AML-193 (cell line): ENCODE measurements around the gene SCFD1.
A peak's percentile ranks its signal among the peaks of the same experiment; 100 is the strongest.
"Not testable (repeated sequence)": the region's sequence is repeated elsewhere in the genome, so short reads cannot be mapped to it uniquely, and the experiment has no call there.

Source experiments
- DNase-seq, 2 experiments: peaks; one replicate each; lab custom pipeline; 2025; lab: John Stamatoyannopoulos, UW

Gene SCFD1

DNA sequence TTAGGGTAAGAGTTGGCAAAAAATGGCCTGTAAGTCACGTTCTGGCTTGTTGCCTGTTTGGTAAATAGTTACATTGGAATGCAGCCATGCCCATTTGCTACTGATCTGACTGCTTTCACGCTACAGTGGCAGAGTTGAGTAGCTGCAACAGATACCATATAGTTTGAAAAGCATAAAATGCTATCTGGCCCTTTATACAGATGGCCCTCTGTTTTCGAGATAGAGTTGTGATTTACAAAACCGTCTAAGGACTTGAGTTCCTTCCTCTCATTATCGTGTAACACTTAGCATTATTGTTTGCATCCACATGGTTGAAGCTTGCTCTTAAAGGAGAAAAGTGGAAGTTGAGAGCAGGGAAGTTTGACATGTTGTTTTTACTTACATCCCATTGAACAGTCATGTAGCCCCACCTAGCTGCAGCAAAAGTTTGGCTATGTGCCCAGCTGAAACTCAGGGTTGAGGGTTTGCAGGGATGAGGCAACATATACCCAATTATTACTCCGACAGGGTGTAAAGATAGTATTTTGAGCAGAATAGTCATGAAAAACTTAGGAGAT is 11.3 kb upstream of the SCFD1 start:
- DNase-seq, result peak; percentile 62 to 63

DNA sequence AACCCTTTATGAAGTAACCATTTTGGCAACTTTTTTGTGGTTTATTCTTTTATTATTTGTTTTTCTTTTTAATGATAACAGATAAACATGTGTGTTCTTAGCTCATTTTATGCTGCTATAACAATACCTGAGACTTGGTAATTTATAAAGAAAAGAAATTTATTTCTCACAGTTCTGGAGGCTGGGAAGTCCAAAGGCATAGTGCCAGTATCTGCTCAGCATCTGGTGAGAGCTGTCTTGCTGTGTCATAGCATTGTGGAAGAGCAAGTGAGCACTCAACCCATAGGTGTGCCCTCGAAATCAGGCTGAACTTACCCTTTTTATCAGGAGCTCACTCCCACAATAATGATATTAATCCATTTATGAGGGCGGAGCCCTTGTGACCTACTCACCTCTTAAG is 8.0 kb upstream of the SCFD1 start:
- DNase-seq, result no peak

DNA sequence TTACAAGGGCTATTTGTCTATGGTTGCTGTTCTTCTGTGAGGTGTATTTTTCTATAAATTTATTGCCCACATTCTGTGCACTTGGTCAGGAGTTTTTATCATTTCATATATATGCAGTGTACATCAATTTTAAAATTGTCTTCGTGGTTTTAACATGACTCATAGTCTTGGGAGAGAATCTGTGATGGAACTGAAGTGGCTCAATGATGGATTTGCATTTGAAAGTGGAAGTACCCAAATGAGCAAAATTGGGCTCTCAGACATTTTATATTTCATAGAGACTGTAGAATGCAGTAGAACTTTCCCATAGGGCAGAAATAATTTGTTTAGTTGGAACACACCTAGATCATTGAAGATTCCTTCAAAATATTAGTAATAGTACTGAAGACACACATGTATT is 1.9 kb upstream of the SCFD1 start:
- DNase-seq, result peak; percentile 14 to 33

DNA sequence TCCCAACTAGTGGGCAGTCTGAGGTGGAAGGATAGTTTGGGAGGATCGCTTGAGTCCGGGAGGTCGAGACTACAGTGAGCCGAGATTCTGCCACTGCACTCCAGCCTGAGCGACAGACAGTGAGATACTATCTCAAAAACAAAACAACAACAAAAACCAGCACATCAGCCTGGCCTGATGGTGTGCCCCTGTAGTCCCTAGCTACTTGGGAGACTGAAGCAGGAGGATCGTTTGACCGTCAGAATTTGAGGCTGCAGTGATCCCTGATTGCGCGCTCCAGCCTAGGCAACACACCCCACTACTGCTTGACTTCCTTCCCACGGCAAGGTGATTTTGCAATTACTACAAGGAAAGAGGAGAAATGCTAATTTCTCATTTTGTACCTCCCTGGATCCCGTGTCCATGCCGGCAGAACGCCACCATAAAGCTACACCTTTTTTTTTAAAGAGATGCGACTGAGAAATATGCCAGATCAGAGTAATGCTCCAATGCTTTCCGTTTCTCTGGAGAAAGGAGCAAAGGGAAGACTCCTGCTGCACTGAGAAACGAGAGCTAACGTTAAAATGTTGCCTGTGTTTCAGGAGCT is 672 bp upstream of the SCFD1 start:
- peak; percentile 25 to 28 for DNase-seq

DNA sequence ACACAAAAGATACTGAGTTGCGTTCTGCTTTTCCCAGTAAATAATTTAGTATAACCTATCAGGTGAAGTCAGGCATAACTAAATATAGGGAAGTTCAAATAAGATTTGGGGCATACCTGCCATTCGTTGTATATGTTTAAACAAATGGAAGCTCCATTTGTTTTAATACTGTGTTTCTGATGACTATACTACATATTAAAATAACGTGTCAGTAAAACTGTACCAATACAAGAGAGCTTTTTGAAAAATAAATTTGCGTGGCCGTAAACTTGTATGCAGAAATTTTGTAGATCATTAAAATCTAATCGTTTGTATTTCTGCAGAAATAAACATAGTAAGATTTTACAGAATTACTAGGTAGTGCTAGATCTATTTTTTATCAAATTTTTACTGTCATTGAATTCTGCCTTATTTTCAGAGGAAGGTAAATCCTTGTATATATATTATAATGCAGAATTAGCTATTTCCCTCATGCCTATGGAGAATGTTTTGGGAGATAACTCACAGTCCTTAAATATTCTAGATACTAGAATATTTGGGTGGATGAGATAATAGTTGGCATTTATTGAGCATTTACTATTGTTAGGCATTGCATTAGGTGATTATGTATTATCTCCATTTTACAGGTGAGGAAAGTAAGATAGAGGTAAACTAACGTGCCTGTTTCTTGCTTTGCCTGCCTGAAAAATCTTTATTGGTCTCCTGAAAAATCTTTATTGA is 1.5 kb downstream of the SCFD1 start:
- DNase-seq, result no peak

- no peak for DNase-seq
Observed at GRCh38 chr14:30624132-30624423, 2.0 kb downstream of the SCFD1 start.

- DNase-seq, result no peak
Observed at GRCh38 chr14:30625533-30625932, 3.4 kb downstream of the SCFD1 start.

DNA sequence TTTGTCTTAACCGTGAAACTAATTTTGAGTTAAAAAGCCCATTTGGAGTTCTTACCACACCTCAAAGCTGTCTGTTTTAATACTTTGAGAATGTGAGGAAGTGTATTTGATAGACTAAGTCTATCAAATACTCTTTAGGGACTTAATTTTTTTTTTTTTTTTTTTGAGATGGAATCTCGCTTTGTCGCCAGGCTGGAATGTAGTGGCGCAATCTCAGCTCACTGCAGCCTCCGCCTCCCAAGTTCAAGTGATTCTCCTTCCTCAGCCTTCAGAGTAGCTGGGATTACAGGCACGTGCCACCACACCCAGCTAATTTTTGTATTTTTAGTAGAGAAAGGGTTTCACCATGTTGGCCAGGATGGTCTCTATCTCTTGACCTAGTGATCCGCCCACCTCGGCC is 7.3 kb downstream of the SCFD1 start:
- not testable (repeated sequence) for DNase-seq

- DNase-seq, result no peak
Observed at GRCh38 chr14:30630248-30630647, 8.1 kb downstream of the SCFD1 start.

DNA sequence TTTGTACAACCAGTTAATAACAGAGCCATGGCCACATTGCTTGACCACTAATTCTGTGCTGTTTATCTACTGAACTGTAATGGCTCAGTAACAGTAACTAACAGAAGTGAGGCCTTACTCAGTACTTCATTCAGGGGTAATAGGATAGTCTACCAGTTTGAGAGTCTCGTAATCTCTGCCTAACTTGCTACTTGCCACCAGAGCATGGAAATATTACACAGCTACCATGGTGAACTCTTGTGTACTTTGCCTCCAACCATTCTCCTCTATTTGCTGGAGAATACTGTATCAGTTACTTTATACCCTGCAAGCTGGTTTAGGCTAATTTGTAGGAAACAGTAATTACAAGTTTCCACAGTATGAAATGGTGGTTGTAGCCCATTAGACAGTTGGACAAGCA is 10.6 kb downstream of the SCFD1 start:
- no peak for DNase-seq

DNA sequence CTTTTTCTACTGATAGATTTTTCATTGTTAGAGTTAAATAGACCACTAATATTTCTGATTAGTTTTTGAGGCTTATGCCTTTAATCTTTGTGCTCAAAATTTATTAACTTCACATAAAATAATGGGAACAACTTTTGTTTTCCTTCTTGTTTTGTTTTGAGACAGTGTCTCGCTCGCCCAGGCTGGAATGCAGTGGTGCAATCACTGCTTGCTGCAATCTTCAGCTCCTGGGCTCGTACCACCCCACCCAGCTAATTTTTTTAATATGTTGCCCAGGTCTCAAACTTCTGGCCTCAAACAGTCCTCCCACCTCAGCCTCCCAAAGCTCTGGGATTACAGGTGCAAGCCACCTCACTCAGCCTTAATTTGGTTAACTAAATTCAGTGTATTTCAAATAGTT is 16.8 kb downstream of the SCFD1 start:
- DNase-seq, result no peak

- DNase-seq, result no peak
Observed at GRCh38 chr14:30641207-30641606, 19.1 kb downstream of the SCFD1 start.

- not testable (repeated sequence) for DNase-seq
Observed at GRCh38 chr14:30644462-30644861, 22.3 kb downstream of the SCFD1 start.

- DNase-seq, result no peak
Observed at GRCh38 chr14:30645600-30645999, 23.5 kb downstream of the SCFD1 start.

- no peak for DNase-seq
Observed at GRCh38 chr14:30648471-30648870, 26.4 kb downstream of the SCFD1 start.

- no peak for DNase-seq
Observed at GRCh38 chr14:30651937-30652336, 29.8 kb downstream of the SCFD1 start.

GRCh38 chr14:30655124-30655523 is 33.0 kb downstream of the SCFD1 start:
- DNase-seq, result no peak

- no peak for DNase-seq
Observed at GRCh38 chr14:30655658-30656057, 33.5 kb downstream of the SCFD1 start.

GRCh38 chr14:30656190-30656632 is 34.1 kb downstream of the SCFD1 start:
- peak in 1 of 2 experiments; percentile 3 for DNase-seq

GRCh38 chr14:30657050-30657449 is 34.9 kb downstream of the SCFD1 start:
- DNase-seq, result no peak

GRCh38 chr14:30657606-30658163 is 35.6 kb downstream of the SCFD1 start:
- DNase-seq, result peak; percentile 10 to 21

GRCh38 chr14:30658645-30659044 is 36.5 kb downstream of the SCFD1 start:
- DNase-seq, result no peak

DNA sequence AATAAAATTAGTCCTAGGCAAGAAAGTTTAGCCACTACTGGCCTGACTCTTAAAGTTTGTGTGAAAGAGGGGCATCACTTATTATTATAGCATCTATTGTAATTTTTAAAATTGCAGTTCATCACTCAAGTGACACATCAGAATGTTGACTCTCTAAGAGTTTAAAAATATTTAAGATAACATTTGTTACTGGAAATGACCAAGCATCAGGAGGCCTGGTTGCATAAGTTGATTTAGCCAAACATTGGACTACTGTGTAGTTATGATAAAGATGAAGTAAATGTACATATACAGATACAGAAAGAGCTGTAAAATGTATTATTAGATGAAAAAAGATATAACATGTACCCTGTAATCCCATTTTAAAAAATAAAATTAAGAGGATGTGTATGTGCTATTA is 47.5 kb downstream of the SCFD1 start:
- no peak for DNase-seq
